Right lobe of liver (tissue), 6 donors: ENCODE data around the gene SLC24A3. TPM values are rescaled to one million over a fixed set of nuclear protein-coding genes. Genes with fewer than 3 reads are reported as not detected.
A peak's percentile ranks its signal among the peaks of the same experiment; 100 is the strongest.

Experiments
- ATAC-seq, 4 donors: fragments of 200-7000 bp; cut with Tn5 transposase; one replicate each; pipeline ENCODE4 v1.9.1; 2020; ENCODE audit warnings: mild to moderate bottlenecking in 4 of 4, moderate library complexity in 4 of 4
- DNase-seq, 3 donors: peaks; one replicate each; pipeline ENCODE4 v3.0.0-alpha.2; 2020
- H3K27ac ChIP-seq, 3 donors: fragments of 200-600 bp; one replicate each; pipeline ENCODE4 v1.8.0; 2022
- H3K27me3 ChIP-seq, 2 donors: fragments of 200-600 bp; one replicate each; pipeline ENCODE4 v1.8.0; 2022
- H3K36me3 ChIP-seq, 4 donors: fragments of 200-600 bp; sonication (generic) in 1 of 4; one replicate each; pipeline versions ENCODE4 v1.5.1 to v1.8.0; 2017 to 2022; ENCODE audit warnings: control low read depth in 1 of 4
- H3K4me1 ChIP-seq, 4 donors: fragments of 200-600 bp; sonication (generic) in 1 of 4; one replicate each; pipeline versions ENCODE4 v1.5.1 to v1.8.0; 2017 to 2022; ENCODE audit warnings: control low read depth in 1 of 4
- H3K4me3 ChIP-seq, 3 donors: fragments of 200-600 bp; one replicate each; pipeline ENCODE4 v1.8.0; 2022
- H3K9me3 ChIP-seq, 4 donors: fragments of 200-600 bp; sonication (generic) in 1 of 4; one replicate each; pipeline versions ENCODE4 v1.5.1 to v1.8.0; 2017 to 2022; ENCODE audit warnings: control low read depth in 1 of 4
- POLR2A ChIP-seq: fragments of 450-650 bp; IDR thresholded peaks from one replicate; pipeline ENCODE4 v1.6.1; 2017; ENCODE audit warnings: antibody characterized with exemption, mild to moderate bottlenecking
- WGBS: methylation state at CpG from one replicate; pipeline ENCODE4 v1.1.6; 2018; ENCODE audit warnings: low coverage, low lambda C conversion rate; ENCODE audit not compliant: insufficient coverage; ENCODE audit errors: missing lambda C conversion rate; 5-methylcytosine and 5-hydroxymethylcytosine counted together
- intact Hi-C, 2 donors: fragments of 100-400 bp; cut with DNase I; formaldehyde crosslinking; loops; one replicate each; pipeline versions ENCODE4 v1.11.2 to v1.14.1; 2022
- total RNA-seq, 6 experiments: library from RNA; depleted of rRNA in 2 of 6; stranded (reverse); fragments of >200 nt in 2 of 6; fragmentation: NEBNext Ultra II Directional in 3 of 6; extraction: Animal tissue kit (Norgen Biotek cat#: 25700) in 3 of 6; gene quantifications; one replicate each; pipeline versions ENCODE4 v1.1.0 to v1.2.4, GENCODE V29; 2016 to 2023
- TF ChIP-seq, protein P1 (sequence below), 4 donors: fragments of 200-600 bp in 3 of 4; fragments of 450-650 bp in 1 of 4; IDR thresholded peaks; one replicate each; pipeline versions ENCODE4 v1.5.1 to v1.8.0; 2016 to 2022; ENCODE audit warnings: antibody characterized with exemption in 4 of 4, mild to moderate bottlenecking in 2 of 4
- donor health status: DM: no; HTN: yes; CAD: no.
- donor health status: DM: no; HTN: no; CAD: no.
- donor health status: DM: no; HTN: no; CAD: no.
- donor health status: DM: no; HTN: yes; CAD: no.
- donor health status: DM: no; HTN: yes; CAD: no.

SLC24A3 gene
- total RNA-seq, 6 experiments from 2014 or later = 0.06 to 0.49 (median 0.27) TPM

GRCh38 chr20:19210391-19211155, 1.9 kb upstream of the SLC24A3 start:
- no peak for TF ChIP-seq POLR2A
- TF ChIP-seq, protein P1, sequence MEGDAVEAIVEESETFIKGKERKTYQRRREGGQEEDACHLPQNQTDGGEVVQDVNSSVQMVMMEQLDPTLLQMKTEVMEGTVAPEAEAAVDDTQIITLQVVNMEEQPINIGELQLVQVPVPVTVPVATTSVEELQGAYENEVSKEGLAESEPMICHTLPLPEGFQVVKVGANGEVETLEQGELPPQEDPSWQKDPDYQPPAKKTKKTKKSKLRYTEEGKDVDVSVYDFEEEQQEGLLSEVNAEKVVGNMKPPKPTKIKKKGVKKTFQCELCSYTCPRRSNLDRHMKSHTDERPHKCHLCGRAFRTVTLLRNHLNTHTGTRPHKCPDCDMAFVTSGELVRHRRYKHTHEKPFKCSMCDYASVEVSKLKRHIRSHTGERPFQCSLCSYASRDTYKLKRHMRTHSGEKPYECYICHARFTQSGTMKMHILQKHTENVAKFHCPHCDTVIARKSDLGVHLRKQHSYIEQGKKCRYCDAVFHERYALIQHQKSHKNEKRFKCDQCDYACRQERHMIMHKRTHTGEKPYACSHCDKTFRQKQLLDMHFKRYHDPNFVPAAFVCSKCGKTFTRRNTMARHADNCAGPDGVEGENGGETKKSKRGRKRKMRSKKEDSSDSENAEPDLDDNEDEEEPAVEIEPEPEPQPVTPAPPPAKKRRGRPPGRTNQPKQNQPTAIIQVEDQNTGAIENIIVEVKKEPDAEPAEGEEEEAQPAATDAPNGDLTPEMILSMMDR (IDR thresholded peaks at IDR 0.05) = no peak
- 25% methylated on average over 3 of the region's 9 CpGs for WGBS
- intact Hi-C loops = loop anchor here in 1 of 2 donors (10.0 kb wide), 1 partner anchor 364 kb away; no protein-coding TSS in a partner anchor

DNA sequence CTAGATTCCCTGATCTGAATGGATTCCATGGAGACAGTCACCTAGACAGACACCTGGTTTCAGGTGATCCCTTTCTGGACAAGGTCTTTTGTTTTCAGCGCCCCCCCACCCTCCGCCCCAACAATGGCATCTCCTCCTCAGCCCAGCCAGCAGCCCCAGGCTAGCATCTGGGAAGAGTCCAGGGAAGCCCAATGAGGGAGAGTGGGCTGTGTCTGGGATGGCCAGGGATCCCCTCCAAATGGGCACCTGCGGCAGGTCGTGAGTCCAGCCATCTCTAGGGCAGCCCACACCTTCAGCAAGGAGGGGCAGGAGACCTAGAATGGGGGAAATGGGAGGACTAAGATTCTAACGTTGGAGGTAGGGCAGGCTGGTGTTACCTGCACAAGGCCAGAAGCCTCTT, 1.2 kb upstream of the SLC24A3 start:
- Histone ChIP-seq H3K27ac (no peak overlapping the region), H3K27me3 (peaks cover 0 to 8% of the 10 kb centered on the region in 2 donors), H3K4me1 (no peaks in the 10 kb centered on the region), H3K36me3 (no peaks in the 10 kb centered on the region), H3K4me3 (no peak overlapping the region), H3K9me3 (no peaks in the 10 kb centered on the region)
- intact Hi-C loops = loop anchor here in 1 of 2 donors (10.0 kb wide), 1 partner anchor 364 kb away; no protein-coding TSS in a partner anchor
- DNase-seq = no peak
- no CpG with 5 or more reads among the region's 5 CpGs for WGBS
- TF ChIP-seq, protein P1 (IDR thresholded peaks at IDR 0.05) = no peak
- no peak for TF ChIP-seq POLR2A
- no peak for ATAC-seq

More at GRCh38 chr20:19210391-19211155, 1.9 kb upstream of the SLC24A3 start:
- H3K4me1 ChIP-seq = no peaks in the 10 kb centered on the region
- H3K27me3 ChIP-seq = peaks cover 0 to 8% of the 10 kb centered on the region in 2 donors
- DNase-seq = no peak
- no peak for ATAC-seq
- no peak overlapping the region for H3K27ac ChIP-seq
- no peaks in the 10 kb centered on the region for H3K36me3 ChIP-seq
- H3K4me3 ChIP-seq = no peak overlapping the region
- H3K9me3 ChIP-seq = no peaks in the 10 kb centered on the region

GRCh38 chr20:19211661-19212468, 577 bp upstream of the SLC24A3 start:
- H3K27ac ChIP-seq = no peak overlapping the region
- H3K27me3 ChIP-seq = peaks cover 0 to 8% of the 10 kb centered on the region in 2 donors
- no peaks in the 10 kb centered on the region for H3K9me3 ChIP-seq
- H3K36me3 ChIP-seq = no peaks in the 10 kb centered on the region
- DNase-seq (peak in 2 of 3 donors; percentile 22 to 60), ATAC-seq (peak in 2 of 4 donors; percentile 12 to 27)
- no CpG with 5 or more reads among the region's 66 CpGs for WGBS
- intact Hi-C loops = loop anchor here in 1 of 2 donors (10.0 kb wide), 1 partner anchor 363 kb away; no protein-coding TSS in a partner anchor
- peak overlapping the region in 2 of 3 donors; percentile 32 to 35 for H3K4me3 ChIP-seq
- TF ChIP-seq, protein P1 (IDR thresholded peaks at IDR 0.05) = peak in 1 of 4 donors; percentile 4
- TF ChIP-seq POLR2A = no peak
- H3K4me1 ChIP-seq = no peaks in the 10 kb centered on the region

- H3K27ac ChIP-seq = no peak overlapping the region
Observed at GRCh38 chr20:19212821-19213502, 520 bp downstream of the SLC24A3 start.

More at GRCh38 chr20:19212821-19213502, 520 bp downstream of the SLC24A3 start:
- no peak for TF ChIP-seq POLR2A
- TF ChIP-seq, protein P1 (IDR thresholded peaks at IDR 0.05) = peak in 3 of 4 donors; percentile 8 to 35 (median 14)
- 24% methylated on average over 4 of the region's 58 CpGs for WGBS
- H3K4me3 ChIP-seq = peak overlapping the region in 2 of 3 donors; percentile 10 to 14
- peak; percentile 60 to 69 (median 63) for DNase-seq
- H3K9me3 ChIP-seq = no peaks in the 10 kb centered on the region
- peaks cover 0 to 8% of the 10 kb centered on the region in 2 donors for H3K27me3 ChIP-seq
- intact Hi-C loops = loop anchor here in 1 of 2 donors (10.0 kb wide), 1 partner anchor 362 kb away; no protein-coding TSS in a partner anchor
- ATAC-seq = peak; percentile 56 to 80 (median 68)
- no peaks in the 10 kb centered on the region for H3K4me1 ChIP-seq
- no peaks in the 10 kb centered on the region for H3K36me3 ChIP-seq
